ENCODE results near the gene NECTIN2.

NECTIN2 gene

GRCh38 chr19:44866664-44867063 is 20.6 kb downstream of the NECTIN2 start:
- Histone ChIP-seq H3K4me3 (ENCODE audit: low read length) (no peak overlapping the region), H3K4me1 (ENCODE audit: control insufficient read depth, insufficient read depth, low read length) (peaks cover 10% of the 10 kb centered on the region), H3K9me3 (ENCODE audit: control insufficient read depth, low read length) (no peaks in the 10 kb centered on the region), H3K36me3 (ENCODE audit: control insufficient read depth, insufficient read depth, low read length) (peaks cover under 1% of the 10 kb centered on the region), H3K9ac (ENCODE audit: low read length) (no peak overlapping the region), H3K27me3 (ENCODE audit: control insufficient read depth, insufficient read depth, low read length) (no peaks in the 10 kb centered on the region)

GRCh38 chr19:44867578-44867977 is 21.5 kb downstream of the NECTIN2 start:
- Histone ChIP-seq H3K4me1 (ENCODE audit: control insufficient read depth, insufficient read depth, low read length) (peaks cover 10% of the 10 kb centered on the region), H3K9ac (ENCODE audit: low read length) (no peak overlapping the region), H3K36me3 (ENCODE audit: control insufficient read depth, insufficient read depth, low read length) (peaks cover 10% of the 10 kb centered on the region), H3K4me3 (ENCODE audit: low read length) (no peak overlapping the region), H3K9me3 (ENCODE audit: control insufficient read depth, low read length) (no peaks in the 10 kb centered on the region), H3K27me3 (ENCODE audit: control insufficient read depth, insufficient read depth, low read length) (no peaks in the 10 kb centered on the region)

GRCh38 chr19:44869733-44870470 is 23.8 kb downstream of the NECTIN2 start:
- H3K36me3 ChIP-seq (ENCODE audit: control insufficient read depth, insufficient read depth, low read length) = peaks cover 16% of the 10 kb centered on the region

GRCh38 chr19:44871809-44872208 is 25.7 kb downstream of the NECTIN2 start:
- no peak overlapping the region for H3K4me3 ChIP-seq (ENCODE audit: low read length)
- H3K4me1 ChIP-seq (ENCODE audit: control insufficient read depth, insufficient read depth, low read length) = peaks cover 3% of the 10 kb centered on the region
- H3K36me3 ChIP-seq (ENCODE audit: control insufficient read depth, insufficient read depth, low read length) = peaks cover 16% of the 10 kb centered on the region
- H3K27me3 ChIP-seq (ENCODE audit: control insufficient read depth, insufficient read depth, low read length) = no peaks in the 10 kb centered on the region
- no peak overlapping the region for H3K9ac ChIP-seq (ENCODE audit: low read length)
- no peaks in the 10 kb centered on the region for H3K9me3 ChIP-seq (ENCODE audit: control insufficient read depth, low read length)

More at GRCh38 chr19:44869733-44870470, 23.8 kb downstream of the NECTIN2 start:
- H3K4me3 ChIP-seq (ENCODE audit: low read length) = no peak overlapping the region
- H3K9ac ChIP-seq (ENCODE audit: low read length) = no peak overlapping the region
- H3K9me3 ChIP-seq (ENCODE audit: control insufficient read depth, low read length) = no peaks in the 10 kb centered on the region
- peaks cover 10% of the 10 kb centered on the region for H3K4me1 ChIP-seq (ENCODE audit: control insufficient read depth, insufficient read depth, low read length)
- H3K27me3 ChIP-seq (ENCODE audit: control insufficient read depth, insufficient read depth, low read length) = no peaks in the 10 kb centered on the region

- Histone ChIP-seq H3K36me3 (ENCODE audit: control insufficient read depth, insufficient read depth, low read length) (peaks cover 16% of the 10 kb centered on the region), H3K27me3 (ENCODE audit: control insufficient read depth, insufficient read depth, low read length) (no peaks in the 10 kb centered on the region), H3K9me3 (ENCODE audit: control insufficient read depth, low read length) (no peaks in the 10 kb centered on the region), H3K9ac (ENCODE audit: low read length) (no peak overlapping the region), H3K4me1 (ENCODE audit: control insufficient read depth, insufficient read depth, low read length) (peaks cover 3% of the 10 kb centered on the region), H3K4me3 (ENCODE audit: low read length) (no peak overlapping the region)
These were observed 26.6 kb downstream of the NECTIN2 start for GRCh38 chr19:44872661-44873060.

GRCh38 chr19:44874317-44874716 is 28.2 kb downstream of the NECTIN2 start:
- H3K36me3 ChIP-seq (ENCODE audit: control insufficient read depth, insufficient read depth, low read length) = peaks cover 16% of the 10 kb centered on the region
- H3K4me1 ChIP-seq (ENCODE audit: control insufficient read depth, insufficient read depth, low read length) = peaks cover 3% of the 10 kb centered on the region
- H3K4me3 ChIP-seq (ENCODE audit: low read length) = no peak overlapping the region
- H3K9me3 ChIP-seq (ENCODE audit: control insufficient read depth, low read length) = no peaks in the 10 kb centered on the region
- no peak overlapping the region for H3K9ac ChIP-seq (ENCODE audit: low read length)
- no peaks in the 10 kb centered on the region for H3K27me3 ChIP-seq (ENCODE audit: control insufficient read depth, insufficient read depth, low read length)

- H3K9ac ChIP-seq (ENCODE audit: low read length) = no peak overlapping the region
- no peaks in the 10 kb centered on the region for H3K4me1 ChIP-seq (ENCODE audit: control insufficient read depth, insufficient read depth, low read length)
- H3K27me3 ChIP-seq (ENCODE audit: control insufficient read depth, insufficient read depth, low read length) = no peaks in the 10 kb centered on the region
- no peaks in the 10 kb centered on the region for H3K9me3 ChIP-seq (ENCODE audit: control insufficient read depth, low read length)
- no peak overlapping the region for H3K4me3 ChIP-seq (ENCODE audit: low read length)
- peaks cover 16% of the 10 kb centered on the region for H3K36me3 ChIP-seq (ENCODE audit: control insufficient read depth, insufficient read depth, low read length)
These were observed 29.8 kb downstream of the NECTIN2 start for GRCh38 chr19:44875666-44876451.

GRCh38 chr19:44876930-44877535 is 30.9 kb downstream of the NECTIN2 start:
- peaks cover 11% of the 10 kb centered on the region for H3K36me3 ChIP-seq (ENCODE audit: control insufficient read depth, insufficient read depth, low read length)
- H3K9ac ChIP-seq (ENCODE audit: low read length) = no peak overlapping the region
- H3K9me3 ChIP-seq (ENCODE audit: control insufficient read depth, low read length) = no peaks in the 10 kb centered on the region
- H3K4me3 ChIP-seq (ENCODE audit: low read length) = no peak overlapping the region
- no peaks in the 10 kb centered on the region for H3K27me3 ChIP-seq (ENCODE audit: control insufficient read depth, insufficient read depth, low read length)
- H3K4me1 ChIP-seq (ENCODE audit: control insufficient read depth, insufficient read depth, low read length) = no peaks in the 10 kb centered on the region

- Histone ChIP-seq H3K9me3 (ENCODE audit: control insufficient read depth, low read length) (no peaks in the 10 kb centered on the region), H3K36me3 (ENCODE audit: control insufficient read depth, insufficient read depth, low read length) (peaks cover 6% of the 10 kb centered on the region), H3K4me1 (ENCODE audit: control insufficient read depth, insufficient read depth, low read length) (no peaks in the 10 kb centered on the region), H3K4me3 (ENCODE audit: low read length) (no peak overlapping the region), H3K27me3 (ENCODE audit: control insufficient read depth, insufficient read depth, low read length) (no peaks in the 10 kb centered on the region), H3K9ac (ENCODE audit: low read length) (no peak overlapping the region)
These were observed 32.2 kb downstream of the NECTIN2 start for GRCh38 chr19:44878120-44878865.

- no peak overlapping the region for H3K4me3 ChIP-seq (ENCODE audit: low read length)
- peaks cover 2% of the 10 kb centered on the region for H3K36me3 ChIP-seq (ENCODE audit: control insufficient read depth, insufficient read depth, low read length)
- no peak overlapping the region for H3K9ac ChIP-seq (ENCODE audit: low read length)
- H3K9me3 ChIP-seq (ENCODE audit: control insufficient read depth, low read length) = no peaks in the 10 kb centered on the region
- no peaks in the 10 kb centered on the region for H3K27me3 ChIP-seq (ENCODE audit: control insufficient read depth, insufficient read depth, low read length)
- H3K4me1 ChIP-seq (ENCODE audit: control insufficient read depth, insufficient read depth, low read length) = no peaks in the 10 kb centered on the region
These were observed 33.4 kb downstream of the NECTIN2 start for GRCh38 chr19:44879309-44880065.

GRCh38 chr19:44882063-44882462 is 36.0 kb downstream of the NECTIN2 start:
- Histone ChIP-seq H3K36me3 (ENCODE audit: control insufficient read depth, insufficient read depth, low read length) (no peaks in the 10 kb centered on the region), H3K9ac (ENCODE audit: low read length) (no peak overlapping the region), H3K9me3 (ENCODE audit: control insufficient read depth, low read length) (no peaks in the 10 kb centered on the region), H3K4me3 (ENCODE audit: low read length) (no peak overlapping the region), H3K4me1 (ENCODE audit: control insufficient read depth, insufficient read depth, low read length) (no peaks in the 10 kb centered on the region), H3K27me3 (ENCODE audit: control insufficient read depth, insufficient read depth, low read length) (no peaks in the 10 kb centered on the region)

Data from mucosa of stomach (tissue), 1 donor.